NCI-H1417 treated with DMSO at 0.1 percent for 48 hours (cell line): ENCODE data around the gene SLC22A13.
"Not testable (repeated sequence)": the region's sequence is repeated elsewhere in the genome, so short reads cannot be mapped to it uniquely, and the experiment has no call there.

Experiments used
- DNase-seq: peaks from one replicate; lab custom pipeline; 2025; lab: John Stamatoyannopoulos, UW

SLC22A13 gene

DNA sequence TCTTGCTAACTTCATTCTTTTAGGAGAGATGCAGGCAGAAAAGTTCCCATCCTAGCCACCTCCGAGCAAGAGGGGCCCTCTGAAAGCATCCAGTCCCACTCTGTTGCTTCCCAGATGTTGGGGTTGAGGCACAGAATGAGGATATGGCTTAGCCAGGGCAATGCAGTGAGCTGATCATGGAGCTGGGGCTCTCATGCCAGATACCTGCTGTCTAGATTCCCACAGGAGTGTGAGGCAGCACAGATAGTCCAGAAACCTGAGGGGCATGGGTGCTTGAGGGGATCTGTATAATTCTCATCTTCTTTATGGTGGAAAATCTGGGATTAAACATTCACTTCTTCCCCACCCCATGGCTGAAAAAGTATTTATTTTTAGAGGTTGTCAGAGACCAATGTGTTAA lies 1.2 kb downstream of the SLC22A13 start:
- DNase-seq: no peak

DNA sequence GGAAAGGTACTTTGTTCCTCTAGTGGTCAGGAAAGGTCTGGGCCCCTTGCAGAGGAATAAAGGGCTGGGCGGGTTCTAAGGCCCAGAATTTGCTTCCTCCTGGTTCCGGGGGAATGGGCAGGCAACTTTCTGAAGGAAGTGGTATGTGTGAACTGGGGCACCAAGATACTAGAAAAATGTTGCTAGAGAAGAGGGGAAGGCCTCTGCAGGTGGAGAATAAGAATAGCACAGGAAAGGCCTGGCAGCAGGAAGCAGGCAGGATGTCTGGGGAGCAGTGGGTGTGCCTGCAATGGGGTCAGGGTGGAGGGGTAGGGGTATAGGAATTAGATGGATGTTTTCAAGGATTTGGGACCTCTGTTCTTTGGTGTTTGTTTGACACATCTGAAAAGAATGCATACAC lies 2.0 kb downstream of the SLC22A13 start:
- no peak for DNase-seq

DNA sequence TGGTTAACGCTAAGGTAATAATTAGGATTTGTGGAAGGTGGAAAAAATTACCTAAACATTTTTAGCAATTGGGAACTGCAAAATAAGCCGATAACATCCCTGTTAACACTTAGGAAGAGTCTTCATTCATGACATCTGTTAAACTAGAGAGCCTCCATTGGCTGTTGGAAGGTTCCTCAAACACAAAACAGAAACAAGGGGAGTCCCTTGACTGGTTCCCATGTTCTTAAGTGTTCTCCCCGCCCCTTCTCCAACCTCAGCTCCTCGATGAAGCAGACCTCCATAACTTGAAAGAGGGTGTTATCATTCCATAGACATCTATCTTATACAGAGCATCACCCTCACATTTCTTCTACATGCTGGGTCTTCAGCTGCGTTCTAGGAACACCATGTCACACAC lies 2.5 kb downstream of the SLC22A13 start:
- no peak for DNase-seq

DNA sequence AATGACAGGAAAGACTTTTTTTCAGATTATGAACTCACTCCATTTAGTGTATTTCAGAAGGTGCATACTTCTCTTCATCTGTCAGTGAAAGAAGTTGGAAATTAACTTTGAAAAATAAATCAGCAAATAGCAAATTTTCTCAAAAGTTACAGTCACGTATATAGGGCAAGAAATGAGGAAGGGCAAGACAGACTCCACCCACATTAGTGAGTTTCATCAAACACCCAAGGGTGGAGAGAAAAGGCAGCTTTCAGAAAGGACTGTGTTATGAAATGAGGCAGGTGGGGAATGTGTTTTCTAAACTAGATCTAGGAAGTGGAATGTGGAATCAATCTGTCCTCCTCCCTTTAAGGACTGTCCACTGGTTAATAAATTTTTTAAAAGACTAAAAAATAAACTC lies 2.9 kb downstream of the SLC22A13 start:
- DNase-seq: no peak

- no peak for DNase-seq
Observed at GRCh38 chr3:38270606-38271005, 5.0 kb downstream of the SLC22A13 start.

DNA sequence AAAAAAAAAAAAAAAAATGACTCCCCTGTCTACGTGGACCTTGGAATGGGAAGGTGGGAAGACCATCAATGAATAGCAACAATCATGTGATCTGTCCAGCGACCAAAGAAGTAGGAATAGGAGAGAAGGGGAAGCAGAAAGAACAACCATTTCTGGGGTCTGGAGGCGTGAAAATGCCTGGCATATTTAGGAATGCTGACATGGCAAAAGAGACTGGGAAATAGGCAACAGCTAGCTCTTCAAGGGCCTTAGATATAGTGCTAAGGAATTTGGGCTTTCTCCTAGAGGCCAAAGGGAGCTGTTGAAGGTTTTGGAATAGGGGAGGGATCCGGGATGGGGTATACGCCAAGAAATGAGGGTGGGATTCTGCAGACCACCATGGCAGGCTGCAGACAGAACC lies 5.9 kb downstream of the SLC22A13 start:
- no peak for DNase-seq

- DNase-seq: no peak
Observed at GRCh38 chr3:38274864-38275649, 9.4 kb downstream of the SLC22A13 start.

- no peak for DNase-seq
Observed at GRCh38 chr3:38275658-38276057, 10.0 kb downstream of the SLC22A13 start.

DNA sequence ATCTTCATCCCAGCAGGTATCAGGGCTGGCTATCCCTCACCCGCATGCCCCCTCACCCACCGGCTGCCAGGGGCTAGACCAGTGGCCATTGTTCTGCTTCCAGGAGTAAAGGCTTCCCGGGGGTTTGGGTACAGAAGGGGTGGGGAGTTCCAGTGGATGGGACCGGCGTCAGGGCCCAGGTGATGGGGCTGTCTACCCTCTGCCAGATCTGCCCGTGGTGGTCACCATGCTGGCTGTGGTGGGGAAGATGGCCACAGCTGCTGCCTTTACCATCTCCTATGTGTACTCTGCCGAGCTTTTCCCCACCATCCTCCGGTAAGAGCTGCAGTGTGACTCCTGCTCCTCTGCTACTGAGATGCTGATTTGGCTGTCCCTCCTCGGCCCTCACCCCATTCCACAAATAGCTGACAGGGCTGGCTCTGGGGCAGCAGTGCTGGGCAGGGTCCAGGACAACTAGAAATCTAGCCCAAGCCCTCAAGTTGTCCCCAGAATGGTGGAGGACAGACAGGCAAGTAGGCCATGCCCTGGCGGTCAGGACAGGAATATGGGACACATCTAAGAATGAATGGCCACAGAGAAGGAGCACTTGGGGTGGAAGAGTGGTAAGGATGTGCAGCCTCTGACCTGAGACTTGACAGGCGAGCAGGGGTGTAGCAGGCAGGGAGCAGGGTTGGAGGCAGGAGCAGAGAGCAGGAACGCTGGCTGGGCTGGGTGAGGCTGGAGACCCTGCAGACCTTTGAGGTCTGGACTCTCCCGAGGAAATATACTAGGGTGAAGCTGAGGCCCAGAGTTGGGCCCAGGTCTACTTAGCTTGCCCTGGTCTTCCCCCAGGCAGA lies 10.7 kb downstream of the SLC22A13 start:
- no peak for DNase-seq

GRCh38 chr3:38276917-38277630 lies 11.5 kb downstream of the SLC22A13 start:
- no peak for DNase-seq

- DNase-seq: no peak
Observed at GRCh38 chr3:38278841-38279240, 13.2 kb downstream of the SLC22A13 start.

DNA sequence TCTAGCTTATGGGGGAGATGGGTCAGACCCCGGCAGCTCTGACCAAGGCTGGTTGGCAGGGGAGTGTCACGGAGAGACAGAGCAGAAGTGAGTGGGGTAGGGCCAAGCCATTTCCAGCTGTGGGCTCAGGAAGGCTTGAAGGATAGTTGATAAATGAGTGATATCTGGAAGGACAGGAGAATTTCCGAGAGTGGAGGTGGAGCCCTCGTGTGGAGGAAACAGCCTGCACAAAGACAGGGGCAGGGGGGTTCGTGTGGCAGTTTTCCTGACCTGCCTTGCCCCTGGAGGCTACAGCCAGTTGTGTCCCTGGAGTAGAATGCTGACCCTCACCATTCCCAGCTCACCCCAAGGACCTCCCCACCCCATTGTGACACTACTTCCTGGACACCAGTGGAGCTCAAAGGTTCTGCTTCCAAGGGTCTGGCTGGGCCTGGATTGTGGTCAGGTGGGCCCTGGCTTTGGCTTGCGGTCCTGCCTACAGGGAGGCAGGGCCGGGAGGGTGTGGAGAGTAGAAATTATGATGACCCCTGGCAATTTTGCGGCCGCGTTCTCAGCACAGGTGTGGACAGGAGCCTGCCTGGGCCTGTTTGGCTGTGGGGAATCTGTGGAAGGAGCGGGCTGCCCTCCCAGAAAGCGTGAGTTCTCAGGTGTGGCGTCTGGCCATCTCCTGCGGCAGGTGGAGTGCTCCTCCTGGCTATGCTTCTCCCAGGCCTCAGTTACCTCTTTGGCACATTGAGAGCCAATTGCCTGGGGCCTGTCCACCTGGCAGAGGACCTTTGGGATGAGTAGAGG lies 16.5 kb downstream of the SLC22A13 start, which contains the start of gene SLC22A14:
Gene SLC22A14, plus strand, starts transcription at position 400 of the 792 bp plus-strand sequence. CDS start 23,733 bp downstream, outside the sequence.
- DNase-seq: no peak

DNA sequence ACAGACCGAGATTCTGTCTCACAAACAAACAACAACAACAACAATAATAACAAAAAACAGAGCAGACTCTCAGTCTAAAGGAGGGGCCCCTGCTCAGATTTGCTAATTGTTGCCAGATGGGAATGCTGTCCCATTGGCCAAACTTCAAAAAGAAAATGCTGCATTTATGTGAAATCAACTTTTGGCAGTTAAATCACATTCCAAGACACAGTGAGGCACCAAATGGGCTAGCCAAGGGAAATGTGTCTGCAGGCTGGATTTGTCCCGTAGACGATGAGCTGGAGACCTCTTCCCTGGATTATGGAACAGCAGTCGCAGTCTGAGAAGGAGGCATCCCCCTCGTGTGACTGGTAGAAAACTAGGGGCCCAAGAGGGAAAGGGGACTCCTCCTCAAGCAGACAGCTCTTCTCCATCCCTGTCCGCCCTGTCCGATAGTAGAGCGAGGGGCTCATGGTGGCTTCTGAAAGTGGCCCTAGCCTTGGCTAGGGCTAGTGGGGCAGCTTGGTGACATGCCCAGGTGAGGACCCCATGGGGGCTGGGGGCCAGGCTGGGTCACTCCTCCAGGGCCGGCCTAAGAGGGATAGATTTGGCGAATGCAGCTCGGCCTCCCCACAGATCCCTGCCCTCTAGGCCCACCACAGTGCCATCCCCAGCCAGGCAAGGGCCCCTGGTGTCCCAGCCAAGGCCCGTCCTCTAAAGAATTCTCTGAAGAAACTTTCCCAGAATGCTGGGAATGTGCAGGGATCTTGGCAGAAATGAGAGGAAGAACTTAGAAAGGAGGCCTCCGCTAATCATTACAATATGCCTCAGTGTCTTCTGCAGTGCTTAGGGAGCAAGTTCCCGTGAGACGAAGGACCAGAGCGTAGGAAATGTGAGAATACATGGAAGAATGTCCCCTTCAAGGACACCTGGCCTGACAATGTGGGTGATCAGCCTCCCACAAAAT lies 18.5 kb downstream of the SLC22A13 start:
- no peak for DNase-seq

DNA sequence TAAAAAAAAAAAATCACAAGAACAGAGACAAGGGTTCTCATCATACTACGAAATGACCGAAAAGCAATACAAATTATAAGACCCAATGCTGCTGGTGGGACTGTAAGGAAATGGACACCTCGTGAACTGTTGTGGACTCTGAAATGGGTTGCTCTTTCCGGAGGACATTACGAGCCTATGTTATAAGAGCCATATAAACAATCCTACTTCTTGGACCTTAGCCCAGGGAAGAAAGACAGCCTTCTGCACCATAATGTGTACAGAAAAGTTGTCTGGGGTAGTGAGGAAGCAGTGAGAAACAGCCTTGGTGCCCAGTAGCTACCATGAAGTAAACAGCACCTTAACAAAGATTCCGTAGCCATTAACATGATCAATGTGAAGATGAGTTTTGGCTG lies 19.1 kb downstream of the SLC22A13 start:
- no peak for DNase-seq

- not testable (repeated sequence) for DNase-seq
Observed at GRCh38 chr3:38289286-38290217, 23.9 kb downstream of the SLC22A13 start.

GRCh38 chr3:38297053-38297452 lies 31.4 kb downstream of the SLC22A13 start:
- DNase-seq: not testable (repeated sequence)

- no peak for DNase-seq
Observed at GRCh38 chr3:38297537-38297936, 31.9 kb downstream of the SLC22A13 start.

- no peak for DNase-seq
Observed at GRCh38 chr3:38297947-38298711, 32.5 kb downstream of the SLC22A13 start.

DNA sequence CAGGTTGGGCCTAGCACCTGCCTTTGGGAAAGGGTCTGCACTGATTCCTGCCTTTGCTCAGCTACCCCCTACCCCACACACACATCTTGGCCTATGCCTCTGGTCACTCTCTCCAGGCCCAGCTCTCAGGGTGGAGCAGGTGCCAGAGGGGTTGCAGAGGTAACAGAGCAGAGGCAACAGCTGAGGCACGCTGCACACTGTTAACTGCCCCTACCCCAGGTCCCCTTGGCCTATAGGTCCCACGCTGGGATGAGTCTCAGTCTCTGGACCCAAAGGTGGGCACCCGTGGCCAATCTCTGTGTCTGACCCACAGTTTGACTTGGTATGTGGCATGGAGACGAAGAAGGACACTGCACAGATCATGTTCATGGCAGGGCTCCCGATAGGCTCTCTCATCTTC lies 41.3 kb downstream of the SLC22A13 start:
- DNase-seq: no peak
